MCF 10A (cell line): ENCODE data around the gene CEACAM16. TPM values are rescaled to one million over a fixed set of nuclear protein-coding genes. Genes with fewer than 3 reads are reported as not detected.

Experiments
- BruUV-seq: library from RNA; stranded (reverse); fragments of 400-500 nt; replicated peaks from 2 replicates; lab custom pipeline; 2021; lab: Mats Ljungman, UMichigan
- CTCF ChIA-PET: fragments of 300-600 bp; sonication (Branson Sonifier 250); formaldehyde crosslinking; extraction: SDS; loops from one replicate; lab custom pipeline; 2021; ENCODE audit warnings: antibody characterized with exemption, inconsistent platforms; lab: Yijun Ruan, JAX
- POLR2A ChIA-PET: fragments of 300-600, 350-650 bp; sonication (Branson Sonifier 250); formaldehyde crosslinking; extraction: SDS; loops from one replicate; lab custom pipeline; 2020; ENCODE audit warnings: antibody characterized with exemption, inconsistent platforms; lab: Yijun Ruan, JAX
- DNase-seq: peaks from one replicate; pipeline ENCODE4 v3.0.0-alpha.2; 2018; ENCODE audit not compliant: unreplicated experiment
- H3K27ac Mint-ChIP-seq: one replicate; pipeline ENCODE4 v1.8.0; 2022; ENCODE audit warnings: mild to moderate bottlenecking, low read depth, mixed read lengths; ENCODE audit not compliant: unreplicated experiment
- H3K27me3 Mint-ChIP-seq: one replicate; pipeline ENCODE4 v1.8.0; 2022; ENCODE audit warnings: mixed read lengths; ENCODE audit not compliant: insufficient read depth, unreplicated experiment
- H3K36me3 Mint-ChIP-seq: one replicate; pipeline ENCODE4 v1.8.0; 2022; ENCODE audit warnings: mild to moderate bottlenecking, moderate library complexity, mixed read lengths; ENCODE audit not compliant: insufficient read depth, unreplicated experiment
- H3K4me1 Mint-ChIP-seq: one replicate; pipeline ENCODE4 v1.8.0; 2022; ENCODE audit warnings: mixed read lengths; ENCODE audit not compliant: insufficient read depth, unreplicated experiment
- H3K4me3 Mint-ChIP-seq: one replicate; pipeline ENCODE4 v1.8.0; 2022; ENCODE audit warnings: mild to moderate bottlenecking, moderate library complexity, mixed read lengths; ENCODE audit not compliant: unreplicated experiment
- H3K9me3 Mint-ChIP-seq: one replicate; pipeline ENCODE4 v1.8.0; 2022; ENCODE audit warnings: mixed read lengths; ENCODE audit not compliant: unreplicated experiment
- CTCF ChIP-seq: fragments of 200-600 bp; IDR thresholded peaks from one replicate; pipeline ENCODE4 v1.8.0; 2022; ENCODE audit warnings: antibody characterized with exemption, mild to moderate bottlenecking; ENCODE audit not compliant: unreplicated experiment
- intact Hi-C: fragments of 100-400 bp; cut with micrococcal nuclease; formaldehyde crosslinking; loops from 2 replicates; pipeline ENCODE4 v1.14.1; 2022
- total RNA-seq: library from RNA; stranded (reverse); gene quantifications from 2 replicates; pipeline ENCODE4 v1.2.3, GENCODE V29; 2022

The CEACAM16 gene
- total RNA-seq, 1 experiment from 2014 or later = not detected

- H3K27ac Mint-ChIP-seq = peak overlapping the region; percentile 92
- H3K9me3 Mint-ChIP-seq = no peaks in the 10 kb centered on the region
- ChIA-PET POLR2A (interaction anchor here (0.9 to 2.2 kb wide), 5 partner anchors 13 to 542 kb away, joined by 3 to 28 read pairs (median 5); no protein-coding TSS in a partner anchor), CTCF (interaction anchor here (0.6 to 4.4 kb wide), 10 partner anchors 11 to 109 kb away, joined by 3 to 30 read pairs (median 4); no protein-coding TSS in a partner anchor)
- H3K4me3 Mint-ChIP-seq = peak overlapping the region; percentile 73
- peaks cover 31% of the 10 kb centered on the region for H3K4me1 Mint-ChIP-seq
- H3K36me3 Mint-ChIP-seq = peaks cover 92% of the 10 kb centered on the region
- TSS peak; percentile 11 for BruUV-seq
- H3K27me3 Mint-ChIP-seq = no peaks in the 10 kb centered on the region
- intact Hi-C loops = no loop called here
- no peak for TF ChIP-seq CTCF
- no peak for DNase-seq
Observed at GRCh38 chr19:44754750-44755080, 55.8 kb downstream of the CEACAM16 start.

DNA sequence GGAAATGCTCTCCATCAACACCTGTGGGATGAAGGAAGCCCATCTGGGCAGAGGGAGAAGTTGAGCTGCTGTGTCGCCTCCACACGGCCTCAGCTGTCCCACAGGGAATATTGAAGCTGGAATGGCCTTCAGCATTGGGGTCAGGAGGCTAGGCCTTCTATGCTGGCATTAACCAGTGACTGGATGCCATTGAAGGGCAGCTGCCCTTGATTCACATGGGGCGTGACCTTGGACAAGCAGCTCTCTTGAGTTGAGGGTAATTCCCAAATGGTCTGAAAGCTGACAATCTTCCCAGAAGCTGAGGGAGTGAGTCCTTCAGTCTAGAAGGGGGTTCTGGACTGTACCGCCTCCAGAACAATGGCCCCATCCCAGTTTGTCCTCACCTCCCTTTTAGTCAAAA, 56.3 kb downstream of the CEACAM16 start:
- BruUV-seq = no TSS peak
- H3K27ac Mint-ChIP-seq = peak overlapping the region; percentile 92

GRCh38 chr19:44756089-44756562, 57.2 kb downstream of the CEACAM16 start:
- intact Hi-C loops = no loop called here
- H3K4me1 Mint-ChIP-seq = peaks cover 22% of the 10 kb centered on the region
- H3K27ac Mint-ChIP-seq = peak overlapping the region; percentile 46
- no peak for DNase-seq
- no peaks in the 10 kb centered on the region for H3K27me3 Mint-ChIP-seq
- no TSS peak for BruUV-seq
- ChIA-PET CTCF (interaction anchor here (0.8 to 1.7 kb wide), 3 partner anchors 8 to 32 kb away, joined by 3 to 8 read pairs (median 4); no protein-coding TSS in a partner anchor), POLR2A (interaction anchor here (1.1 to 1.4 kb wide), 2 partner anchors 14 to 32 kb away, joined by 6 to 7 read pairs; no protein-coding TSS in a partner anchor)
- no peaks in the 10 kb centered on the region for H3K9me3 Mint-ChIP-seq
- H3K4me3 Mint-ChIP-seq = no peak overlapping the region
- no peak for TF ChIP-seq CTCF
- H3K36me3 Mint-ChIP-seq = peaks cover 92% of the 10 kb centered on the region

More for the DNA sequence above, 56.3 kb downstream of the CEACAM16 start:
- POLR2A ChIA-PET = interaction anchor here (1.1 to 1.5 kb wide), 3 partner anchors 13 to 31 kb away, joined by 3 to 7 read pairs (median 6); no protein-coding TSS in a partner anchor
- peak overlapping the region; percentile 73 for H3K4me3 Mint-ChIP-seq
- H3K4me1 Mint-ChIP-seq = peaks cover 29% of the 10 kb centered on the region
- intact Hi-C loops = no loop called here
- CTCF ChIA-PET = interaction anchor here (0.6 to 1.7 kb wide), 8 partner anchors 10 to 109 kb away, joined by 3 to 8 read pairs (median 4); no protein-coding TSS in a partner anchor
- DNase-seq = no peak
- no peaks in the 10 kb centered on the region for H3K27me3 Mint-ChIP-seq
- peaks cover 92% of the 10 kb centered on the region for H3K36me3 Mint-ChIP-seq
- H3K9me3 Mint-ChIP-seq = no peaks in the 10 kb centered on the region
- TF ChIP-seq CTCF = no peak

DNA sequence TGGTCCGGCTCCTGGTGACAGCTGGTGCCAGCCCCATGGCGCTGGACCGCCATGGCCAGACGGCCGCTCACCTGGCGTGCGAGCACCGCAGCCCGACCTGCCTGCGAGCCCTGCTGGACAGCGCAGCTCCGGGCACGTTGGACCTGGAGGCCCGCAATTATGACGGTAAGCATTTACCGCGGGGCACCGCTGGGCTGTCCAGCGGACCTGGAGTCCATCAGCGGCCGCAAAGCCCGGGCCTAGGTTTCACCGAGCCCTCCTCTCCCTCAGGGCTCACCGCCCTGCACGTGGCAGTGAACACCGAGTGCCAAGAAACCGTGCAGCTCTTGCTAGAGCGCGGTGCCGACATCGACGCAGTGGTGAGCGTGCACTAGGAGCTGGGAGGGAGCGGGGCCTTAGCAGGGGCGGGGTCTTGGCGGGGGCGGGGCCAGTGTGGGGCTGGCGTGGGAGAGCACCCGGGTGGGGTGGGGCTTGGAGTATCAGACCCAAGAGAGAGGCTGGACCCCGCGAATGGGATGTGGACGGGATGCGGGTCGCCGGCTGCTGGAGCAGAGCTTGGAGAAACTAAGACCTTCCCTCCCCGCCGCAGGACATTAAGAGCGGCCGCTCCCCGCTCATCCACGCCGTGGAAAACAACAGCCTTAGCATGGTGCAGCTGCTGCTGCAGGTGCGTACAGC, 58.2 kb downstream of the CEACAM16 start:
- CTCF ChIA-PET = interaction anchor here (1.3 to 2.2 kb wide), 2 partner anchors 34 to 68 kb away, joined by 8 to 17 read pairs; no protein-coding TSS in a partner anchor
- Mint-ChIP-seq H3K9me3 (no peaks in the 10 kb centered on the region), H3K27ac (peak overlapping the region; percentile 46), H3K4me3 (no peak overlapping the region), H3K4me1 (peaks cover 21% of the 10 kb centered on the region), H3K36me3 (peaks cover 86% of the 10 kb centered on the region), H3K27me3 (no peaks in the 10 kb centered on the region)
- intact Hi-C loops = no loop called here
- DNase-seq = no peak
- TF ChIP-seq CTCF = no peak
- BruUV-seq = no TSS peak
- POLR2A ChIA-PET = interaction anchor here (0.8 kb wide), 1 partner anchor 15 kb away, joined by 7 read pairs; no protein-coding TSS in a partner anchor
